Esophagus squamous epithelium (tissue), 4 donors: ENCODE results near the gene PRKCB.

Source experiments
- CTCF ChIP-seq, 6 experiments: fragments of 450-650 bp in 4 of 6; fragments of 200-600 bp in 2 of 6; sonication (generic) in 2 of 6; IDR thresholded peaks; one replicate each; pipeline ENCODE4 v1.5.1; 2016 to 2019; ENCODE audit warnings: antibody characterized with exemption in 6 of 6, mild to moderate bottlenecking in 4 of 6, moderate library complexity in 4 of 6
- POLR2A ChIP-seq, 4 donors: fragments of 450-650 bp; IDR thresholded peaks; one replicate each; pipeline ENCODE4 v1.6.1; 2017; ENCODE audit warnings: antibody characterized with exemption in 4 of 4, mild to moderate bottlenecking in 4 of 4, moderate library complexity in 3 of 4

GRCh38 chr16:23889189-23889588, 53.4 kb downstream of the PRKCB start:
- TF ChIP-seq CTCF (IDR thresholded peaks at IDR 0.05) (no peak), POLR2A (IDR thresholded peaks at IDR 0.05) (no peak)
